GM18907 (cell line): ENCODE results near the gene KIF12.
"Not testable (repeated sequence)": the region's sequence is repeated elsewhere in the genome, so short reads cannot be mapped to it uniquely, and the experiment has no call there.

Source experiments
- ATAC-seq: cut with Tn5 transposase; IDR thresholded peaks from one replicate; pipeline ENCODE4 v1.9.1; 2021; ENCODE audit warnings: mild to moderate bottlenecking, moderate library complexity; ENCODE audit not compliant: unreplicated experiment

KIF12 gene

GRCh38 chr9:114098936-114099668 lies at the start of gene KIF12:
Gene KIF12, minus strand, starts transcription at chr9:114099292. Its CDS starts 16 bp downstream, at chr9:114099276.
- no peak for ATAC-seq

- ATAC-seq = no peak
Measured at GRCh38 chr9:114146735-114147134, 47.6 kb upstream of the KIF12 start.

- ATAC-seq = no peak
Measured at GRCh38 chr9:114143234-114143633, 44.1 kb upstream of the KIF12 start.

GRCh38 chr9:114141553-114142402 lies 42.7 kb upstream of the KIF12 start:
- no peak for ATAC-seq

GRCh38 chr9:114140850-114141249 lies 41.8 kb upstream of the KIF12 start:
- no peak for ATAC-seq

GRCh38 chr9:114140401-114140800 lies 41.3 kb upstream of the KIF12 start:
- no peak for ATAC-seq

GRCh38 chr9:114139071-114139470 lies 40.0 kb upstream of the KIF12 start:
- no peak for ATAC-seq

GRCh38 chr9:114138552-114138971 lies 39.5 kb upstream of the KIF12 start:
- no peak for ATAC-seq

GRCh38 chr9:114137831-114138230 lies 38.7 kb upstream of the KIF12 start:
- ATAC-seq = no peak

- ATAC-seq = no peak
Measured at GRCh38 chr9:114134827-114135396, 35.8 kb upstream of the KIF12 start.

GRCh38 chr9:114132550-114132918 lies 33.4 kb upstream of the KIF12 start:
- ATAC-seq = no peak

GRCh38 chr9:114131808-114132549 lies 32.9 kb upstream of the KIF12 start:
- no peak for ATAC-seq

GRCh38 chr9:114130624-114131277 lies 31.7 kb upstream of the KIF12 start:
- ATAC-seq = no peak

- no peak for ATAC-seq
Measured at GRCh38 chr9:114130141-114130540, 31.0 kb upstream of the KIF12 start.

GRCh38 chr9:114128759-114129158 lies 29.7 kb upstream of the KIF12 start:
- ATAC-seq = not testable (repeated sequence)

GRCh38 chr9:114126247-114127060 lies 27.4 kb upstream of the KIF12 start:
- no peak for ATAC-seq

GRCh38 chr9:114125476-114126013 lies 26.5 kb upstream of the KIF12 start:
- no peak for ATAC-seq

GRCh38 chr9:114124666-114125475 lies 25.8 kb upstream of the KIF12 start:
- no peak for ATAC-seq

- ATAC-seq = no peak
Measured at GRCh38 chr9:114124138-114124537, 25.0 kb upstream of the KIF12 start.
